GM18909 (cell line): ENCODE data around the gene PDCD1.
A peak's percentile ranks its signal among the peaks of the same experiment; 100 is the strongest.

Source experiments
- ATAC-seq: cut with Tn5 transposase; IDR thresholded peaks from one replicate; pipeline ENCODE4 v1.9.1; 2021; ENCODE audit warnings: mild to moderate bottlenecking; ENCODE audit not compliant: unreplicated experiment, poor library complexity

PDCD1 gene

GRCh38 chr2:241866790-241867645, 8.3 kb upstream of the PDCD1 start:
- no peak for ATAC-seq

GRCh38 chr2:241865957-241866789, 7.5 kb upstream of the PDCD1 start:
- ATAC-seq = no peak

GRCh38 chr2:241865416-241865956, 6.8 kb upstream of the PDCD1 start:
- no peak for ATAC-seq

GRCh38 chr2:241864850-241865213, 6.1 kb upstream of the PDCD1 start:
- ATAC-seq = no peak

GRCh38 chr2:241864168-241864849, 5.6 kb upstream of the PDCD1 start:
- no peak for ATAC-seq

GRCh38 chr2:241863536-241863954, 4.9 kb upstream of the PDCD1 start:
- peak; percentile 29 for ATAC-seq

GRCh38 chr2:241862775-241863535, 4.3 kb upstream of the PDCD1 start:
- no peak for ATAC-seq

- no peak for ATAC-seq
Measured at GRCh38 chr2:241862093-241862492, 3.4 kb upstream of the PDCD1 start.

GRCh38 chr2:241861264-241861663, 2.6 kb upstream of the PDCD1 start:
- no peak for ATAC-seq

GRCh38 chr2:241860184-241861078, 1.7 kb upstream of the PDCD1 start:
- ATAC-seq = no peak

- no peak for ATAC-seq
Measured at GRCh38 chr2:241859436-241860183, 916 bp upstream of the PDCD1 start.

- ATAC-seq = no peak
Measured at GRCh38 chr2:241859017-241859435, 332 bp upstream of the PDCD1 start.

GRCh38 chr2:241857572-241858121, 1.0 kb downstream of the PDCD1 start:
- ATAC-seq = no peak

- ATAC-seq = no peak
Measured at GRCh38 chr2:241857041-241857541, 1.6 kb downstream of the PDCD1 start.

GRCh38 chr2:241855888-241856422, 2.7 kb downstream of the PDCD1 start:
- ATAC-seq = no peak

GRCh38 chr2:241855245-241855887, 3.3 kb downstream of the PDCD1 start:
- ATAC-seq = no peak
